T47D (cell line): Measurements from ENCODE around the gene FFAR2.
"Not testable (repeated sequence)": the region's sequence is repeated elsewhere in the genome, so short reads cannot be mapped to it uniquely, and the experiment has no call there.

Source experiments
- DNase-seq, 2 experiments: peaks; one replicate each; pipeline versions ENCODE4 v3.0.0 to v3.0.0-alpha.2; 2011 to 2012; ENCODE audit warnings: low read depth in 1 of 2, low spot score in 1 of 2
- JUND ChIP-seq: IDR thresholded peaks from 2 replicates; pipeline ENCODE4 v1.6.1; 2012; ENCODE audit warnings: low read depth
- in situ Hi-C: cut with HindIII; loops from 2 replicates; pipeline ENCODE4 v1.10.0; 2016; ENCODE audit warnings: low sequenced_read_pairs, low pct_unique_long_range_greater_than_20kb

FFAR2 gene

GRCh38 chr19:35410487-35410886, 37.6 kb upstream of the FFAR2 start:
- in situ Hi-C loops = no loop called here
- TF ChIP-seq JUND = no peak
- DNase-seq = no peak

GRCh38 chr19:35414442-35414841, 33.6 kb upstream of the FFAR2 start:
- in situ Hi-C loops = no loop called here
- no peak for TF ChIP-seq JUND
- no peak for DNase-seq

- DNase-seq = no peak
- in situ Hi-C loops = no loop called here
- no peak for TF ChIP-seq JUND
These were observed 31.7 kb upstream of the FFAR2 start for GRCh38 chr19:35416331-35416730.

GRCh38 chr19:35417278-35417677, 30.8 kb upstream of the FFAR2 start:
- no peak for DNase-seq
- in situ Hi-C loops = no loop called here
- no peak for TF ChIP-seq JUND

GRCh38 chr19:35417713-35418534, 30.1 kb upstream of the FFAR2 start:
- TF ChIP-seq JUND = no peak
- DNase-seq = no peak
- in situ Hi-C loops = no loop called here

- no peak for DNase-seq
- in situ Hi-C loops = no loop called here
- TF ChIP-seq JUND = no peak
These were observed 29.0 kb upstream of the FFAR2 start for GRCh38 chr19:35419046-35419445.

- no peak for TF ChIP-seq JUND
- DNase-seq = no peak
- in situ Hi-C loops = no loop called here
These were observed 28.3 kb upstream of the FFAR2 start for GRCh38 chr19:35419805-35420204.

- TF ChIP-seq JUND = no peak
- in situ Hi-C loops = no loop called here
- no peak for DNase-seq
These were observed 26.7 kb upstream of the FFAR2 start for GRCh38 chr19:35421362-35421761.

GRCh38 chr19:35423406-35423805, 24.7 kb upstream of the FFAR2 start:
- in situ Hi-C loops, DNase-seq: not testable (repeated sequence)

GRCh38 chr19:35425682-35426081, 22.4 kb upstream of the FFAR2 start:
- no peak for DNase-seq
- TF ChIP-seq JUND = no peak
- in situ Hi-C loops = no loop called here

- DNase-seq = no peak
- in situ Hi-C loops = no loop called here
- no peak for TF ChIP-seq JUND
These were observed 20.9 kb upstream of the FFAR2 start for GRCh38 chr19:35427187-35427586.

- no peak for DNase-seq
- TF ChIP-seq JUND = no peak
- in situ Hi-C loops = no loop called here
These were observed 18.2 kb upstream of the FFAR2 start for GRCh38 chr19:35429698-35430408.

- in situ Hi-C loops = no loop called here
- DNase-seq = no peak
These were observed 17.5 kb upstream of the FFAR2 start for GRCh38 chr19:35430409-35431144.

More at GRCh38 chr19:35430409-35431144, 17.5 kb upstream of the FFAR2 start:
- TF ChIP-seq JUND = no peak
